Neural cell (in vitro differentiated cells): ENCODE results near the gene LSAMP. TPM values are rescaled to one million over a fixed set of nuclear protein-coding genes. Genes with fewer than 3 reads are reported as not detected.
"Not testable (repeated sequence)": the region's sequence is repeated elsewhere in the genome, so short reads cannot be mapped to it uniquely, and the experiment has no call there.

ENCODE experiments used
- H2AFZ ChIP-seq: fragments of 200-600, 300-800 bp; sonication (generic), shearing (Covaris generic); 2 replicates; pipeline ENCODE4 v1.6.0; 2014; ENCODE audit warnings: low read depth, mild to moderate bottlenecking, antibody characterized with exemption, low read length, moderate library complexity
- H3F3A ChIP-seq: fragments of 200-600 bp; shearing (Covaris generic); 2 replicates; pipeline ENCODE4 v1.6.1; 2016; ENCODE audit warnings: mild to moderate bottlenecking, moderate library complexity, mixed read lengths, antibody characterized with exemption, low read length; ENCODE audit not compliant: insufficient read depth, poor library complexity, severe bottlenecking
- H3K27ac ChIP-seq: fragments of 200-600, 300-800 bp; sonication (generic), shearing (Covaris generic); 2 replicates; pipeline ENCODE4 v1.5.1; 2014; ENCODE audit warnings: mild to moderate bottlenecking, low read length, moderate library complexity
- H3K27me3 ChIP-seq: fragments of 300-800, 200-600 bp; sonication (generic), shearing (Covaris generic); 2 replicates; pipeline ENCODE4 v1.6.0; 2014; ENCODE audit warnings: mild to moderate bottlenecking, low read depth, low read length, moderate library complexity; ENCODE audit not compliant: insufficient read depth
- H3K36me3 ChIP-seq: fragments of 300-800, 200-600 bp; sonication (generic), shearing (Covaris generic); 2 replicates; pipeline ENCODE4 v1.5.1; 2014; ENCODE audit warnings: mild to moderate bottlenecking, antibody characterized with exemption, low read length, moderate library complexity; ENCODE audit not compliant: insufficient read depth
- H3K4me2 ChIP-seq: fragments of 300-800, 200-600 bp; sonication (generic), shearing (Covaris generic); 2 replicates; pipeline ENCODE4 v1.6.0; 2014; ENCODE audit warnings: mild to moderate bottlenecking, low read length
- H3K4me3 ChIP-seq: fragments of 300-800, 200-600 bp; sonication (generic), shearing (Covaris generic); 2 replicates; pipeline ENCODE4 v1.5.1; 2014; ENCODE audit warnings: mild to moderate bottlenecking, low read length, moderate library complexity
- H3K79me2 ChIP-seq: fragments of 200-600 bp; shearing (Covaris generic); replicated peaks from 2 replicates; pipeline ENCODE4 v1.6.0; 2014; ENCODE audit warnings: mild to moderate bottlenecking, low read length, moderate library complexity; ENCODE audit not compliant: insufficient read depth
- H3K9ac ChIP-seq: fragments of 300-800, 200-600 bp; sonication (generic), shearing (Covaris generic); 2 replicates; pipeline ENCODE4 v1.6.1; 2016; ENCODE audit warnings: mild to moderate bottlenecking, low read length, mixed read lengths
- H3K9me2 ChIP-seq: fragments of 200-600 bp; shearing (Covaris generic); 2 replicates; pipeline ENCODE4 v1.6.1; 2016; ENCODE audit warnings: mild to moderate bottlenecking, low read length, mixed read lengths; ENCODE audit not compliant: insufficient read depth
- H3K9me3 ChIP-seq: fragments of 200-600, 300-800 bp; sonication (generic), shearing (Covaris generic); 2 replicates; pipeline ENCODE4 v1.6.1; 2016; ENCODE audit warnings: mild to moderate bottlenecking, mixed run types, low read length, moderate library complexity, mixed read lengths
- H4K20me1 ChIP-seq: fragments of 200-600 bp; shearing (Covaris generic); 2 replicates; pipeline ENCODE4 v1.6.1; 2016; ENCODE audit warnings: mild to moderate bottlenecking, mixed run types; ENCODE audit not compliant: insufficient read depth
- CTCF ChIP-seq: fragments of 450-650 bp; IDR thresholded peaks from 2 replicates; pipeline ENCODE4 v1.5.1; 2014; ENCODE audit warnings: antibody characterized with exemption, mild to moderate bottlenecking, moderate library complexity; ENCODE audit not compliant: poor library complexity, severe bottlenecking
- EP300 ChIP-seq: fragments of 450-650 bp; conservative IDR thresholded peaks from 2 replicates; pipeline ENCODE4 v1.6.1; 2014; ENCODE audit warnings: antibody characterized with exemption, mild to moderate bottlenecking, moderate library complexity; ENCODE audit not compliant: poor library complexity, severe bottlenecking
- EZH2 ChIP-seq: fragments of 200-600, 300-800 bp; shearing (Covaris generic), sonication (generic); IDR thresholded peaks from 2 replicates; pipeline ENCODE4 v1.6.1; 2014; ENCODE audit warnings: antibody characterized with exemption, low read length, borderline replicate concordance, mild to moderate bottlenecking; ENCODE audit not compliant: insufficient read depth, poor library complexity, severe bottlenecking
- MXI1 ChIP-seq: fragments of 450-650 bp; conservative IDR thresholded peaks from 2 replicates; pipeline ENCODE4 v1.6.1; 2014; ENCODE audit warnings: antibody characterized with exemption, mild to moderate bottlenecking; ENCODE audit not compliant: poor library complexity, severe bottlenecking
- POLR2AphosphoS5 ChIP-seq: IDR thresholded peaks from 2 replicates; pipeline ENCODE4 v1.6.1; 2012
- RAD21 ChIP-seq: fragments of 450-650 bp; conservative IDR thresholded peaks from 2 replicates; pipeline ENCODE4 v1.6.1; 2014; ENCODE audit warnings: antibody characterized with exemption, mild to moderate bottlenecking, moderate library complexity
- REST ChIP-seq: IDR thresholded peaks from 2 replicates; pipeline ENCODE4 v1.6.1; 2012; ENCODE audit warnings: borderline replicate concordance
- SMC3 ChIP-seq: fragments of 450-650 bp; conservative IDR thresholded peaks from 2 replicates; pipeline ENCODE4 v1.6.1; 2014; ENCODE audit warnings: antibody characterized with exemption, mild to moderate bottlenecking, moderate library complexity; ENCODE audit not compliant: poor library complexity
- TAF1 ChIP-seq: IDR thresholded peaks from 2 replicates; pipeline ENCODE4 v1.6.1; 2012; ENCODE audit warnings: low read depth
- polyA plus RNA-seq: library from polyadenylated mRNA; depleted of rRNA; stranded (reverse); fragments of >200 nt; gene quantifications from 2 replicates; pipeline ENCODE4 v1.2.3, GENCODE V29; 2014
- small RNA-seq, 3 experiments: library from RNA; depleted of rRNA; stranded (forward); fragments of <200 nt; gene quantifications; one replicate each; pipeline ENCODE3, GENCODE V24; 2012

Gene LSAMP
- polyA plus RNA-seq, 1 donor from 2014 or later = 93.6 TPM

- TF ChIP-seq EP300 (no peak), MXI1 (no peak)
These were observed 684.6 kb downstream of the LSAMP start (continued) for GRCh38 chr3:115760716-115761115.

GRCh38 chr3:115758076-115758763 lies 687.1 kb downstream of the LSAMP start:
- Histone ChIP-seq H3K4me3 (no peak overlapping the region), H3K9me3 (no peaks in the 10 kb centered on the region), H3F3A (no peaks in the 10 kb centered on the region), H3K79me2 (no peaks in the 10 kb centered on the region), H3K9ac (no peak overlapping the region), H3K27me3 (no peaks in the 10 kb centered on the region), H2AFZ (no peak overlapping the region), H3K27ac (no peak overlapping the region), H3K9me2 (no peaks in the 10 kb centered on the region), H3K4me2 (no peak overlapping the region), H4K20me1 (no peaks in the 10 kb centered on the region), H3K36me3 (no peaks in the 10 kb centered on the region)
- TF ChIP-seq SMC3 (no peak), POLR2AphosphoS5 (no peak), EZH2 (no peak), EP300 (no peak), TAF1 (no peak), MXI1 (no peak), REST (no peak), CTCF (no peak), RAD21 (no peak)

DNA sequence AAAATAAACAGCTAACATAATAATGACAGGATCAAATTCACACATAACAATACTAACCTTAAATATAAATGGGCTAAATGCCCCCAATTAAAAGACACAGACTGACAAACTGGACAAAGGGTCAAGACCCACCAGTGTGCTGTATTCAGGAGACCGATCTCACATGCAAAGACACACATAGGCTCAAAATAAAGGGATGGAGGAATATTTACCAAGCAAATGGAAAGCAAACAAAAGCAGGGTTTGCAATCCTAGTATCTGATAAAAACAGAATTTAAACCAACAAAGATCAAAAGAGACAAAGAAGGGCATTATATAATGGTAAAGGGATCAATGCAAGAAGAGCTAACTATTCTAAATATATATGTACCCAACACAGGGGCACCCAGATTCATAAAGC lies 692.3 kb downstream of the LSAMP start:
- H3K27me3 ChIP-seq, H3K9me2 ChIP-seq: not testable (repeated sequence)

More for the DNA sequence above, 692.3 kb downstream of the LSAMP start:
- H3K4me2 ChIP-seq, H4K20me1 ChIP-seq, H3K36me3 ChIP-seq, H2AFZ ChIP-seq, H3K9me3 ChIP-seq, H3K79me2 ChIP-seq, H3K4me3 ChIP-seq, H3F3A ChIP-seq, H3K27ac ChIP-seq, H3K9ac ChIP-seq: not testable (repeated sequence)

Small RNA genes lying within 50 kb of the gene (small RNA-seq; reads per million reads assigned to genes)
- gene RN7SL815P = 0 reads per million in 3 experiments
